GM21390 (cell line): ENCODE measurements around the gene HSPA8.
"Not testable (repeated sequence)": the region's sequence is repeated elsewhere in the genome, so short reads cannot be mapped to it uniquely, and the experiment has no call there.

ENCODE experiments used
- ATAC-seq: cut with Tn5 transposase; IDR thresholded peaks from one replicate; pipeline ENCODE4 v1.9.1; 2021; ENCODE audit not compliant: unreplicated experiment

HSPA8 gene

GRCh38 chr11:123072762-123073161 lies 10.8 kb upstream of the HSPA8 start:
- ATAC-seq, result no peak

- ATAC-seq, result no peak
Measured at GRCh38 chr11:123072332-123072761, 10.4 kb upstream of the HSPA8 start.

GRCh38 chr11:123069908-123070821 lies 8.2 kb upstream of the HSPA8 start:
- ATAC-seq, result peak; percentile 61

- ATAC-seq, result no peak
Measured at GRCh38 chr11:123065621-123066020, 3.7 kb upstream of the HSPA8 start.

GRCh38 chr11:123063826-123064657 lies 2.1 kb upstream of the HSPA8 start:
- ATAC-seq, result no peak

GRCh38 chr11:123062892-123063825 lies 1.2 kb upstream of the HSPA8 start:
- no peak for ATAC-seq

- ATAC-seq, result peak; percentile 86
Measured at GRCh38 chr11:123062158-123062891, 389 bp upstream of the HSPA8 start.

- ATAC-seq, result no peak
Measured at GRCh38 chr11:123060277-123061000, 1.5 kb downstream of the HSPA8 start.

- not testable (repeated sequence) for ATAC-seq
Measured at GRCh38 chr11:123059041-123059920, 2.7 kb downstream of the HSPA8 start.

GRCh38 chr11:123057661-123058305 lies 4.2 kb downstream of the HSPA8 start:
- no peak for ATAC-seq

GRCh38 chr11:123056835-123057491 lies 5.0 kb downstream of the HSPA8 start:
- ATAC-seq, result no peak

- ATAC-seq, result no peak
Measured at GRCh38 chr11:123055191-123055901, 6.6 kb downstream of the HSPA8 start.

GRCh38 chr11:123054301-123055065 lies 7.5 kb downstream of the HSPA8 start:
- ATAC-seq, result peak; percentile 77

- ATAC-seq, result no peak
Measured at GRCh38 chr11:123052901-123053721, 8.8 kb downstream of the HSPA8 start.

- ATAC-seq, result no peak
Measured at GRCh38 chr11:123051634-123052033, 10.3 kb downstream of the HSPA8 start.
